ENCODE results near the gene E2F8.

The E2F8 gene

DNA sequence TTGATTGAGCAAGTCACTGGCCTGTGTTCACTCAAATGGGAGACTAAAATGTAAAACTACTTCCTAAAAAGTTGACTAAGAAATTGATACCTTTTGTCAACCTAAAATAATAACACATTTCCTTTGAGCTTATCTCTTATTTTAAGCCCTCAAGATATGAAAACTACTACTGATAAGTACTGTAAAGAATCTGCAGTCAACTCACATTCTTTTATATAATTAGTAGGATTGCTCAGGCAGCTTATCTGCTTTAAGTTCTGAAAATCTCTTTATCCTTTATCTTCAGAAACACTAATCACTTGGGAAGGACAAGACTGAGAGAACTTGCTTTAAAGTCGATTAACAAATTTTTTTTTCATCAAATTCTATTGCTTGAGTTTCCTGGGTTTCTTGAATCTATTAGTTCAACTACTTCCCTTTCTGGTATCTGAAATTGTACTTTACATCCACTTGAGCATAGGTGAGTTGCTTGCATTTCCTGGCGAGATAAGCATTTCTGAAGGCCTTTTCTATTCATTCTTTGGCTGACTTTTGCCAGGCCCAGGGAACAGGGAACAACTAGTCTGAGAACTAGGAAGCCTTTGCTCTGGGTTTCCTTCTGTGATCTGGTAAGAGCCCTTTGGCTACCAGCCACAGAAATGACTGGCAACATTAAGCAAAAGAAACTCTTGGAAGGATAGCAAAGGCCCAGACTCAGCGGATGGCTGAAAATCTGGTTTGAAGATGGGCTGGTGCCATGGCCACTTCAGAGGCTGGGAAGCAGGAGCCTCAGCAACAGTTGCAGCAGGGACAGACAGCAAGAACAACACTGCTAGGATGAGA, 19.6 kb downstream of the E2F8 start:
- H3K4me3 ChIP-seq (ENCODE audit: low read depth, low read length) = no peak overlapping the region
- TF ChIP-seq, protein P1, sequence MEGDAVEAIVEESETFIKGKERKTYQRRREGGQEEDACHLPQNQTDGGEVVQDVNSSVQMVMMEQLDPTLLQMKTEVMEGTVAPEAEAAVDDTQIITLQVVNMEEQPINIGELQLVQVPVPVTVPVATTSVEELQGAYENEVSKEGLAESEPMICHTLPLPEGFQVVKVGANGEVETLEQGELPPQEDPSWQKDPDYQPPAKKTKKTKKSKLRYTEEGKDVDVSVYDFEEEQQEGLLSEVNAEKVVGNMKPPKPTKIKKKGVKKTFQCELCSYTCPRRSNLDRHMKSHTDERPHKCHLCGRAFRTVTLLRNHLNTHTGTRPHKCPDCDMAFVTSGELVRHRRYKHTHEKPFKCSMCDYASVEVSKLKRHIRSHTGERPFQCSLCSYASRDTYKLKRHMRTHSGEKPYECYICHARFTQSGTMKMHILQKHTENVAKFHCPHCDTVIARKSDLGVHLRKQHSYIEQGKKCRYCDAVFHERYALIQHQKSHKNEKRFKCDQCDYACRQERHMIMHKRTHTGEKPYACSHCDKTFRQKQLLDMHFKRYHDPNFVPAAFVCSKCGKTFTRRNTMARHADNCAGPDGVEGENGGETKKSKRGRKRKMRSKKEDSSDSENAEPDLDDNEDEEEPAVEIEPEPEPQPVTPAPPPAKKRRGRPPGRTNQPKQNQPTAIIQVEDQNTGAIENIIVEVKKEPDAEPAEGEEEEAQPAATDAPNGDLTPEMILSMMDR (IDR thresholded peaks at IDR 0.05; ENCODE audit: control insufficient read depth, extremely low read depth, insufficient read depth) = no peak
- DNase-seq (ENCODE audit: low read depth) = peak; percentile 17

DNA sequence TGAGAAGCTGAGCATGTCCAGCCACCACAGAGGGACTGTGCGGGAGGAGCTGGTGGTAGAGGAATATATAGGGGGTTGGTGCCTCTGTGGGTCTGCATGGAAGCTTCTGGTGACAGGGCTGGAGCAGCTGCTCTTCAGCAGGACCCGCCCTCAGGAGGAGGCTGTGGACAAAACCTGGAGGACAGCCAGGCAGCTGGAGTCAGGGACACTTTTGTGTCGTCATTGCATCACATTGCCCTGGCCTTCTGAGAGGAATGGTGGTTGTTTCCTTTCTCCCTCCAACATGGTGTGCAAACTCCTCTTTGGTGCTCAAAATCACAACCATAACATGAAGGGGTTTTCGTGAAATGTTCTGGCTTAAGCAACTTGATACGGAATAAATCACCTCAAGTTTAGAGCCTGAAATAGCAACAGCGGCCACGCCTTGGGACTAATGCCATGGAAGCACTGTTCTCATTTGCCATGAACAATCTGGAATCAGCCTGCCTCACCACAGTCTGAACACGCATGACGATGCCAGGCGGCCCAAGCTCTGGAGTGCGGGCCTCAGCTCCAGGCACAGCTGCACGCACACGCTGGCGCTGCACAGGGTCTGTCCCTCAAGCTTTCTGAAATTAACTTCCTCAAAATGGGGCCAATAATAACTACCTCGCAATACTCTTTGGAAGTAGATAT, 21.8 kb downstream of the E2F8 start:
- TF ChIP-seq, protein P1 (IDR thresholded peaks at IDR 0.05; ENCODE audit: control insufficient read depth, extremely low read depth, insufficient read depth) = no peak
- H3K4me3 ChIP-seq (ENCODE audit: low read depth, low read length) = no peak overlapping the region
- DNase-seq (ENCODE audit: low read depth) = no peak

DNA sequence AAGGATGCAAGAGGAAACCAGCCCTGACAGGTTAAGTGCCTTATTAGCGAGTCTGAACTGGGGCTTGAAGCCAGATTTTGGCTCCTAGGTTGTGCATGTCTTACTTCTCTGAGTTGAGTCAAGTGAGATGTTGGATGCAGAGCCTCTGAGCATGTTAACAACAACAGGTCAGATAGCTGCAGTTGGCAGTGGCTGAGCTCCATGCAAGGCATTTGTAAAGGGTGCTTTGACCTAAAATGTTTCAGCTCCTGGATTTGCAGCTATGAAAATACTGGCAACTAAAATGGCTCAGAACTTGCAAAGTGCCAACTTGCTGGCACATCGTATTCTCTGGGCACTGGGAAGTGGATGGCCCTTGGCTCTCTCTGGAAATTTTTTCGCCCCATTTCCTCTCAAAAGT, 22.5 kb downstream of the E2F8 start:
- DNase-seq (ENCODE audit: low read depth) = no peak

DNA sequence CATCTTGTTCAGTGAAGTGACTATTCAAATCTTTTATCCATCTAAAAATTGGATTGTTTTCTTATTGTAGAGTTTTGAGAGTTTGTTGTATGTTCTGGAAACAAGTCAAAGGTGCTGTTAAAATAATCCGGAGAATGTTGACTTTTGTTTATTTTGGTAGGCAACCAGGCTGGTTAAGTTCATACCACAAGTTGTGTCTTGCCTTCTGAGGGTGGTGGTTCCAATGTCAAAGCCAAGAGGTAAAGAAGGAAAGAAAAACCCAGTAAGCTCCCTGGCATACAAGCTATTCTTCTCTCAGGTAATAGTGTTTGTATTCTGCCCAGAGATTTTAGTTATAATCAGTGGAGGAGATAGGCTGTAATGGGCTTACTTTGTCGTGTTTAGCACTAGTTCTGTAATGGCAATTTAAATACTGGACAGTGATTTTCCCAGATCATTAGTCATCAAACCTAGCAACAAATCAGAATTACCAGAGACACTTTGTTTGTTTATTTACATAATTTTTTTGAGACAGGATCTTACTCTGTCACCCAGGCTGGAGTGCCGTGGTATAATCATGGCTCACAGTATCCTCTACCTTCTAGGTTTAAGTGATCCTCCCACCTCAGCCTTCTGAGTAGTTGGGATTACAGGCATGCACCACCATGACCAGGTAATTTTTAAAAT, 23.9 kb downstream of the E2F8 start:
- DNase-seq (ENCODE audit: low read depth) = peak; percentile 32
- TF ChIP-seq, protein P1 (IDR thresholded peaks at IDR 0.05; ENCODE audit: control insufficient read depth, extremely low read depth, insufficient read depth) = no peak

More for the DNA sequence above, 22.5 kb downstream of the E2F8 start:
- no peak overlapping the region for H3K4me3 ChIP-seq (ENCODE audit: low read depth, low read length)
- TF ChIP-seq, protein P1 (IDR thresholded peaks at IDR 0.05; ENCODE audit: control insufficient read depth, extremely low read depth, insufficient read depth) = no peak

DNA sequence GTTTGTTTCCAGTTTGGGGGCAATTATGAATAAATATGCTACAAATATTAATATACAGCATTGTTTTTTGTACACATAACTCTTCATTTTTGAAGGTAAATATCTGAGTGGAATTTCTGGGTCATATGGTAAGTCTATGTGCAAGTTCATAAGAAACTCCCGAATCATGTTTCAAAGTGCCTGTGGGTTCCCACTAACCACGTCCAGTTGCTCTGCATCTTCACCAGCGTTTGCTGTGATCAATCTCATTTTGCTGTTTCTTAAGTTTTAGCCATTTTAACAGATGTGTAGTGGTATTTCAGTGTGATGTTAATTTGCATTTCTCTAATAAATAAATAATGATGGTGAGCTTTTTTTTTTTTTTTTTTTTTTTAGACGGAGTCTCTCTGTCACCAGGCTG, 24.7 kb downstream of the E2F8 start:
- no peak for DNase-seq (ENCODE audit: low read depth)
- no peak overlapping the region for H3K4me3 ChIP-seq (ENCODE audit: low read depth, low read length)
- TF ChIP-seq, protein P1 (IDR thresholded peaks at IDR 0.05; ENCODE audit: control insufficient read depth, extremely low read depth, insufficient read depth) = no peak

More for the DNA sequence above, 23.9 kb downstream of the E2F8 start:
- H3K4me3 ChIP-seq (ENCODE audit: low read depth, low read length) = no peak overlapping the region

DNA sequence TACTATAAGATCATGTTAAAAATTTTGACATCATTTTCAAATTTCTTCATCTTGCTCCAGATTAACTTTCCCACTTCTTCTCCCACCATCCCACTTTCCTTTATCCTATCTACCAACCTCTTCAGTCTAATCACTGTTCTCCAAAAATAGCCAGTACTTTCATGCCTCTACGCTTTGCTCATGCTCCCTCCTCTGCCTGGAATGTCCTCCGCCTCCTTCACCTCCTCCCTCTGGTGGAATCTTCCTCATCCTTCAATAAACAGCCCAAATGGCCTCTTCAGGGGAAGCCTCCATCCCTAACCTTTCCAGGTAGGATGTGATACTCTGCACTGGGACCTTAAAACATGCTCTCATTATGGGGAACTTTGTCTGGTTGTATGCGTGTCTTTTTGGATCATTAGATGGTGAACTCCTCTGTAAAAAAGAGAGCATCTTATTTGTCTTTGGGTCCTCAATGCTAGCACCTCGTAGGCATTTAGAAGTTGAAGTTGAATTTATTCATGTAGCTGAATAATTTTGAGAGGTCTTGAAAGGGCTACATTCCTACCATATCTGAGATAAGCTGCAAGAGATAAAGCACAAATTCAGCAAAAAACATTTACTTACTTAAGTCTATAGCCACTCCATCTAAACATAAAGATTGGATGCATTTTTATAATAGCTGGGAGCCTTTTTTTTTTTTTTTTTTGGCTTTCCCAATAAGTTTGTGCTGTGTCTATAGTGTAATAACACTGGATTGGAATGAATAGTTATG, 31.0 kb downstream of the E2F8 start:
- DNase-seq (ENCODE audit: low read depth) = no peak
- TF ChIP-seq, protein P1 (IDR thresholded peaks at IDR 0.05; ENCODE audit: control insufficient read depth, extremely low read depth, insufficient read depth) = no peak
- no peak overlapping the region for H3K4me3 ChIP-seq (ENCODE audit: low read depth, low read length)
